ENCODE measurements around the gene NBAS.

DNA sequence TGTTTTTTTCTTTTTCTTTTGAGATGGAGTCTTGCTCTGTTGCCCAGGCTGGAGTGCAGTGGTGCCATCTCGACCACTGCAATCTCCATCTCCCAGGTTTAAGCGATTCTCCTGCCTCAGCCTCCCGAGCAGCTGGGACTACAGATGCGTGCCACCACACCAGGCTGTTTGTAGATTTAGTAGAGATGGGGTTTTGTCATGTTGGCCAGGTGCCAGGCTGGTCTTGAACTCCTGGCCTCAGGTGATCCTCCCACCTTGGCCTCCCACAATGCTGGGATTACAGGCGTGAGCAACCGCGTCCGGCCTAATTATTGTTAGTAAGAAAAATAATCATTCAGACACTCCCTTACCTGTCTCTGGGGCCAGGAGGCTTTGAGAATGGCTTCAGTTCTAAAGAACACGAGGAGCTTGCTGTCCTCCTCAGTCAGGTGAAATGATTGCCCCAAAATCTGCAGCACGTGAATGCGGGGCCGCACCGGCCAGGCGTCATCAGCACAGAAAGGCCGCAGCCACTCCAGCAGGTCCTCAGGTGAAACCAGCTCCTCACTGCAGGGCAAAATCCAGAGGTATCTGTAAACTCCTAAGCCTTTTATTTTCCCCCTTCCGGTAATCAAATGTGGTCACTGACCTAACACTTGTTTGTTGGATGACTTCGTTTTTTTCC, 342.6 kb downstream of the NBAS start:
- TF ChIP-seq, protein P1, sequence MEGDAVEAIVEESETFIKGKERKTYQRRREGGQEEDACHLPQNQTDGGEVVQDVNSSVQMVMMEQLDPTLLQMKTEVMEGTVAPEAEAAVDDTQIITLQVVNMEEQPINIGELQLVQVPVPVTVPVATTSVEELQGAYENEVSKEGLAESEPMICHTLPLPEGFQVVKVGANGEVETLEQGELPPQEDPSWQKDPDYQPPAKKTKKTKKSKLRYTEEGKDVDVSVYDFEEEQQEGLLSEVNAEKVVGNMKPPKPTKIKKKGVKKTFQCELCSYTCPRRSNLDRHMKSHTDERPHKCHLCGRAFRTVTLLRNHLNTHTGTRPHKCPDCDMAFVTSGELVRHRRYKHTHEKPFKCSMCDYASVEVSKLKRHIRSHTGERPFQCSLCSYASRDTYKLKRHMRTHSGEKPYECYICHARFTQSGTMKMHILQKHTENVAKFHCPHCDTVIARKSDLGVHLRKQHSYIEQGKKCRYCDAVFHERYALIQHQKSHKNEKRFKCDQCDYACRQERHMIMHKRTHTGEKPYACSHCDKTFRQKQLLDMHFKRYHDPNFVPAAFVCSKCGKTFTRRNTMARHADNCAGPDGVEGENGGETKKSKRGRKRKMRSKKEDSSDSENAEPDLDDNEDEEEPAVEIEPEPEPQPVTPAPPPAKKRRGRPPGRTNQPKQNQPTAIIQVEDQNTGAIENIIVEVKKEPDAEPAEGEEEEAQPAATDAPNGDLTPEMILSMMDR (IDR thresholded peaks at IDR 0.05), result no peak
- TF ChIP-seq POLR2AphosphoS5 (IDR thresholded peaks at IDR 0.05; ENCODE audit: insufficient read depth in 1 of 2, low read depth in 1 of 2) (no peak), POLR2A (IDR thresholded peaks at IDR 0.05) (no peak)
